C4-2B (cell line): ENCODE results near the gene MSRB3.
"Not testable (repeated sequence)": the region's sequence is repeated elsewhere in the genome, so short reads cannot be mapped to it uniquely, and the experiment has no call there.

ENCODE experiments used
- H3K27ac ChIP-seq: fragments of 450-650 bp; 2 replicates; pipeline ENCODE4 v1.5.1; 2017
- CTCF ChIP-seq: fragments of 450-650 bp; conservative IDR thresholded peaks from 2 replicates; pipeline ENCODE4 v1.5.1; 2017; ENCODE audit warnings: mild to moderate bottlenecking
- ZFX ChIP-seq: fragments of 450-650 bp; IDR thresholded peaks from 2 replicates; pipeline ENCODE4 v1.6.1; 2017

MSRB3 gene

GRCh38 chr12:65432651-65433050 lies 154.2 kb downstream of the MSRB3 start:
- TF ChIP-seq ZFX = no peak
- H3K27ac ChIP-seq = no peak overlapping the region

- no peak for TF ChIP-seq CTCF
- TF ChIP-seq ZFX = no peak
- H3K27ac ChIP-seq = no peak overlapping the region
Measured at GRCh38 chr12:65434737-65435136, 156.3 kb downstream of the MSRB3 start.

- TF ChIP-seq ZFX (no peak), CTCF (no peak)
Measured at GRCh38 chr12:65443038-65443437, 164.6 kb downstream of the MSRB3 start.

GRCh38 chr12:65444996-65445395 lies 166.5 kb downstream of the MSRB3 start:
- H3K27ac ChIP-seq = no peak overlapping the region
- no peak for TF ChIP-seq CTCF
- TF ChIP-seq ZFX = no peak

More at GRCh38 chr12:65443038-65443437, 164.6 kb downstream of the MSRB3 start:
- no peak overlapping the region for H3K27ac ChIP-seq

- no peak overlapping the region for H3K27ac ChIP-seq
- TF ChIP-seq ZFX = no peak
- TF ChIP-seq CTCF = no peak
Measured at GRCh38 chr12:65446901-65447300, 168.4 kb downstream of the MSRB3 start.

- no peak overlapping the region for H3K27ac ChIP-seq
- no peak for TF ChIP-seq CTCF
- no peak for TF ChIP-seq ZFX
Measured at GRCh38 chr12:65449400-65449799, 170.9 kb downstream of the MSRB3 start.

GRCh38 chr12:65450625-65451024 lies 172.1 kb downstream of the MSRB3 start:
- no peak overlapping the region for H3K27ac ChIP-seq
- no peak for TF ChIP-seq ZFX
- no peak for TF ChIP-seq CTCF

- TF ChIP-seq ZFX (no peak), CTCF (no peak)
- no peak overlapping the region for H3K27ac ChIP-seq
Measured at GRCh38 chr12:65454115-65454787, 175.8 kb downstream of the MSRB3 start.

- H3K27ac ChIP-seq = not testable (repeated sequence)
Measured at GRCh38 chr12:65457341-65457740, 178.9 kb downstream of the MSRB3 start.
